H1 (cell line): ENCODE data around the gene TRIM7. TPM values are rescaled to one million over a fixed set of nuclear protein-coding genes. Genes with fewer than 3 reads are reported as not detected.

ENCODE experiments used
- CTCF ChIA-PET: fragments of 300-600 bp; sonication (Branson Sonifier 250); formaldehyde crosslinking; loops from one replicate; lab custom pipeline; 2021; ENCODE audit not compliant: partially characterized antibody; lab: Charles Lee
- POLR2A ChIA-PET: fragments of 300-600 bp; sonication (Branson Sonifier 250); formaldehyde crosslinking; loops from one replicate; lab custom pipeline; 2021; ENCODE audit warnings: inconsistent platforms; ENCODE audit not compliant: partially characterized antibody; lab: Charles Lee
- DNase-seq, 2 experiments: peaks; one replicate each; pipeline versions ENCODE4 v3.0.0 to v3.0.0-alpha.2; 2010 to 2022; ENCODE audit warnings: low spot score in 2 of 2, low read depth in 1 of 2, mixed read lengths in 1 of 2
- FAIRE-seq: peaks from 2 replicates; lab custom pipeline; 2011; peaks lifted over from hg19 to GRCh38; lab: Jason Lieb, UNC
- H2AFZ ChIP-seq: 2 replicates; pipeline ENCODE4 v1.8.1; 2012; ENCODE audit warnings: low read length, inconsistent platforms
- H2AK5ac ChIP-seq: 2 replicates; pipeline ENCODE4 v1.6.1; 2013; ENCODE audit warnings: low read depth, low read length
- H2BK120ac ChIP-seq: replicated peaks from 2 replicates; pipeline ENCODE3; 2013; ENCODE audit warnings: low read depth, low read length, inconsistent platforms
- H2BK12ac ChIP-seq: 2 replicates; pipeline ENCODE4 v1.6.1; 2013; ENCODE audit warnings: low read depth, low read length
- H2BK15ac ChIP-seq: 2 replicates; pipeline ENCODE4 v1.6.1; 2013; ENCODE audit warnings: low read length
- H2BK20ac ChIP-seq: 2 replicates; pipeline ENCODE4 v1.6.1; 2013; ENCODE audit warnings: low read length
- H2BK5ac ChIP-seq: 2 replicates; pipeline ENCODE4 v1.6.1; 2013; ENCODE audit warnings: low read depth, low read length
- H3K14ac ChIP-seq: 2 replicates; pipeline ENCODE4 v1.6.1; 2013; ENCODE audit warnings: inconsistent platforms; ENCODE audit not compliant: insufficient read length
- H3K18ac ChIP-seq: 2 replicates; pipeline ENCODE4 v1.6.1; 2013; ENCODE audit warnings: low read length; ENCODE audit errors: extremely low read depth
- H3K23ac ChIP-seq: 2 replicates; pipeline ENCODE4 v1.6.1; 2013; ENCODE audit warnings: inconsistent platforms; ENCODE audit not compliant: insufficient read length
- H3K23me2 ChIP-seq: 2 replicates; pipeline ENCODE4 v1.6.1; 2013; ENCODE audit warnings: low read depth, low read length
- H3K27ac ChIP-seq: 2 replicates; pipeline ENCODE4 v1.6.1; 2011; ENCODE audit warnings: low read depth, low read length, inconsistent platforms
- H3K27me3 ChIP-seq, 4 experiments: replicated peaks in 1 of 4; 1 replicate in 1 of 4; 2 replicates in 3 of 4; pipeline versions ENCODE4 v1.6.1 to v1.8.1; 2011 to 2013; ENCODE audit warnings: low read length in 3 of 4, mild to moderate bottlenecking in 3 of 4, inconsistent platforms in 2 of 4, mixed read lengths in 2 of 4, moderate library complexity in 1 of 4; ENCODE audit not compliant: control insufficient read depth in 3 of 4, insufficient read depth in 3 of 4; ENCODE audit errors: extremely low read depth in 1 of 4
- H3K36me3 ChIP-seq, 4 experiments: 2 replicates each; pipeline versions ENCODE4 v1.6.1 to v1.8.1; 2011 to 2013; ENCODE audit warnings: mild to moderate bottlenecking in 4 of 4, low read length in 3 of 4, moderate library complexity in 2 of 4, control low read depth in 1 of 4, inconsistent platforms in 1 of 4; ENCODE audit not compliant: insufficient read depth in 4 of 4, control insufficient read depth in 2 of 4
- H3K4ac ChIP-seq: replicated peaks from 2 replicates; pipeline ENCODE3; 2013; ENCODE audit warnings: low read length, low read depth, mixed read lengths, inconsistent platforms; ENCODE audit not compliant: insufficient read length
- H3K4me1 ChIP-seq, 4 experiments: replicated peaks in 1 of 4; 1 replicate in 1 of 4; 2 replicates in 3 of 4; pipeline versions ENCODE4 v1.6.1 to v1.8.1; 2011 to 2013; ENCODE audit warnings: low read length in 3 of 4, inconsistent platforms in 2 of 4, mixed read lengths in 1 of 4; ENCODE audit not compliant: insufficient read depth in 4 of 4, control insufficient read depth in 3 of 4
- H3K4me2 ChIP-seq, 2 experiments: 2 replicates each; pipeline versions ENCODE4 v1.6.1 to v1.8.1; 2011 to 2013; ENCODE audit warnings: low read depth in 2 of 2, low read length in 2 of 2, control low read depth in 1 of 2, inconsistent platforms in 1 of 2, mild to moderate bottlenecking in 1 of 2; ENCODE audit not compliant: insufficient read depth in 1 of 2
- H3K4me3 ChIP-seq, 4 experiments: fragments of 200-600, 300-600 bp in 1 of 4; sonication (generic), shearing (Covaris generic), sonication (Bioruptor Twin) in 1 of 4; 2 replicates each; pipeline versions ENCODE4 v1.5.1 to v1.8.1; 2011 to 2016; ENCODE audit warnings: low read length in 4 of 4, low read depth in 3 of 4, control low read depth in 2 of 4, inconsistent platforms in 2 of 4, mild to moderate bottlenecking in 2 of 4, mixed read lengths in 1 of 4, moderate library complexity in 1 of 4; ENCODE audit not compliant: insufficient read depth in 2 of 4; ENCODE audit errors: extremely low read depth in 1 of 4
- H3K56ac ChIP-seq: replicated peaks from 2 replicates; pipeline ENCODE3; 2013; ENCODE audit warnings: low read depth, mild to moderate bottlenecking, mixed read lengths, low read length, inconsistent platforms; ENCODE audit not compliant: insufficient read length
- H3K79me1 ChIP-seq: 2 replicates; pipeline ENCODE4 v1.6.1; 2013; ENCODE audit warnings: low read depth, low read length, control low read depth
- H3K79me2 ChIP-seq, 2 experiments: 2 replicates each; pipeline versions ENCODE4 v1.6.1 to v1.8.1; 2012 to 2013; ENCODE audit warnings: low read length in 2 of 2, mild to moderate bottlenecking in 2 of 2, inconsistent platforms in 1 of 2; ENCODE audit not compliant: insufficient read depth in 2 of 2, control insufficient read depth in 1 of 2
- H3K9ac ChIP-seq, 4 experiments: replicated peaks in 1 of 4; 1 replicate in 1 of 4; 2 replicates in 3 of 4; pipeline versions ENCODE4 v1.6.1 to v1.8.1; 2011 to 2013; ENCODE audit warnings: low read depth in 3 of 4, low read length in 3 of 4, control low read depth in 2 of 4, mild to moderate bottlenecking in 2 of 4, moderate library complexity in 2 of 4, inconsistent platforms in 1 of 4; ENCODE audit errors: extremely low read depth in 1 of 4
- H3K9me3 ChIP-seq, 2 experiments: 2 replicates each; pipeline versions ENCODE4 v1.6.1 to v1.8.1; 2012 to 2013; ENCODE audit warnings: mild to moderate bottlenecking in 2 of 2, moderate library complexity in 2 of 2, control low read depth in 1 of 2, inconsistent platforms in 1 of 2, low read depth in 1 of 2, low read length in 1 of 2, mixed read lengths in 1 of 2; ENCODE audit not compliant: insufficient read depth in 2 of 2
- H4K20me1 ChIP-seq, 2 experiments: replicated peaks in 1 of 2; 2 replicates each; pipeline versions ENCODE3 to v1.8.1; 2011 to 2013; ENCODE audit warnings: inconsistent platforms in 2 of 2, low read length in 2 of 2, mild to moderate bottlenecking in 1 of 2; ENCODE audit not compliant: insufficient read depth in 2 of 2, control insufficient read depth in 1 of 2
- H4K5ac ChIP-seq: 2 replicates; pipeline ENCODE4 v1.6.1; 2013; ENCODE audit warnings: low read length, low read depth, mixed read lengths, inconsistent platforms; ENCODE audit not compliant: insufficient read length
- H4K8ac ChIP-seq: 2 replicates; pipeline ENCODE4 v1.8.0; 2013; ENCODE audit warnings: mild to moderate bottlenecking, moderate library complexity, low read length, inconsistent platforms; ENCODE audit not compliant: insufficient read depth; ENCODE audit errors: extremely low read depth
- H4K91ac ChIP-seq: replicated peaks from 2 replicates; pipeline ENCODE3; 2013; ENCODE audit warnings: low read length, mixed read lengths, inconsistent platforms; ENCODE audit not compliant: insufficient read length
- JUND ChIP-seq: IDR thresholded peaks from 2 replicates; pipeline ENCODE4 v1.6.1; 2011; ENCODE audit warnings: mild to moderate bottlenecking, improper control_type of control experiment, low read length
- YY1 ChIP-seq: IDR thresholded peaks from 2 replicates; pipeline ENCODE4 v1.6.1; 2011; ENCODE audit warnings: low read depth, mild to moderate bottlenecking, low read length
- WGBS, 2 experiments: shearing (Covaris generic) in 1 of 2; methylation state at CpG; one replicate each; pipeline versions ENCODE4 v1.1.6 to v1.1.7; 2013 to 2015; ENCODE audit warnings: low lambda C conversion rate in 2 of 2, mixed read lengths in 2 of 2, inconsistent platforms in 1 of 2, low coverage in 1 of 2, missing lambda C conversion rate in 1 of 2; ENCODE audit not compliant: insufficient replicate concordance in 2 of 2, insufficient coverage in 1 of 2, insufficient read length in 1 of 2; ENCODE audit errors: extremely low coverage in 1 of 2, missing lambda C conversion rate in 1 of 2; 5-methylcytosine and 5-hydroxymethylcytosine counted together
- polyA plus RNA-seq, 7 experiments: library from polyadenylated mRNA; depleted of rRNA in 3 of 7; stranded (reverse) in 5 of 7; unstranded in 2 of 7; fragments of >200 nt in 5 of 7; fragments of 200-250 nt in 2 of 7; gene quantifications; 1 replicate in 5 of 7; 2 replicates in 1 of 7; 4 replicates in 1 of 7; pipeline versions ENCODE4 v1.2.1 to v1.2.3, GENCODE V29; 2011 to 2013; ENCODE audit warnings: missing spikeins in 2 of 7, mixed read lengths in 2 of 7
- total RNA-seq: library from RNA; stranded (reverse); fragmentation: NEBNext Ultra II Directional; extraction: Animal tissue kit (Norgen Biotek cat#: 25700); gene quantifications from 2 replicates; pipeline ENCODE4 v1.2.1, GENCODE V29; 2021
- TF ChIP-seq, protein P1 (sequence below): IDR thresholded peaks from 2 replicates; pipeline ENCODE4 v1.6.1; 2011; ENCODE audit warnings: low read depth, mild to moderate bottlenecking, low read length; ENCODE audit not compliant: insufficient read depth
- TF ChIP-seq, protein P2 (sequence below): IDR thresholded peaks from 2 replicates; pipeline ENCODE4 v1.6.1; 2012; ENCODE audit warnings: low read length, inconsistent platforms

The TRIM7 gene
- total and polyA plus RNA-seq, 2 of the 8 experiments (the other 6 are each of a cell fraction or from before 2014, with no cell fraction given), result 0.36 to 0.47 TPM

DNA sequence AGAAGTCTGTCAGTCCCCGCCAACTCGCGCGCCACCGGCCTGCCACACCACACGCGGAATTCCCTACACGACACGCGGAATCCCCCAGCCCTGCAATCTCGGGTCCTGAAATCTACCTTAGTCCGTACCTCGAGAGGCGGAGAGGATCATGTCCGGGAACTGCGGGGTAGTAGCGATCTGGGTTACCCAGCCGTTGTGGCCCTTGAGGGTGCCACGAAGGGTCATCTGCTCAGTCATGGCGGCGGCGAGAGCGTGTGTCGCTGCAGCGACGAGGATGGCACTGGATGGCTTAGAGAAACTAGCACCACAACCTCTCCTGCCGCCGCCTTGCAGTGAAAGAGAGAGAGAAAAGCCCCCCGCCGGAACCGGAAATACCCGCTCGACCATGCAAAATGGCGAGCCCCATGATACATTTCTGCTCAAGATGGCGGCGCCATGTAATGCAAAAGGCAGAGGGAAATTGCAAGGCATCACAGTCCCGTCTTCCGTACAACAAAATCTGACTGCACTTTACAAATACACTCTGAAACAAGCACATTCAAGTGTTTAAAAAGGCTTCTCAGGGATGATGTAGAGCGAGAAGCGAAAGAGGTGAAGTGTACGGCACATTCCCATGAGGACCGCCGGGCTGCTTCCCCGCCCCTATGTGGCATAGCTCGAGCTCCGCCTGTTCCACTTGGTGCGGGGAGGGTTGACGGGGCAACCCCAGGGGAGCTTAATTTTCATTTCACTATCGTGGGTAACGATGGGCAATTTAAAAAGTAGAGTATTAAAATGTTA is 38.8 kb upstream of the TRIM7 start, which contains the start of gene RACK1:
TSS of gene RACK1 (minus strand) at position 343 of the 780 bp plus-strand sequence. CDS start at position 237, 106 bp downstream.
- ChIA-PET CTCF (interaction anchor here (0.9 to 1.2 kb wide), 2 partner anchors 16 to 48 kb away, joined by 3 read pairs; no protein-coding TSS in a partner anchor), POLR2A (interaction anchor here (0.6 to 34.2 kb wide), 20 partner anchors 6 to 84 kb away, joined by 3 to 1334 read pairs (median 4); partner anchors contain the start of genes RACK1, TRIM41, TRIM52 and TRIM7)
- Histone ChIP-seq H2BK15ac (no peak within 1 kb of the TSS), H3K79me2 (peaks cover 39 to 72% of the 10 kb centered on the region in 2 experiments), H3K4ac (peak within 1 kb of the TSS; percentile 94), H2AFZ (peak within 1 kb of the TSS; percentile 100), H3K18ac (peak within 1 kb of the TSS; percentile 95), H2BK120ac (no peak within 1 kb of the TSS), H3K23me2 (peaks cover 17% of the 10 kb centered on the region), H4K8ac (peak within 1 kb of the TSS; percentile 99), H3K27ac (peak within 1 kb of the TSS; percentile 97), H3K27me3 (no peaks in the 10 kb centered on the region), H3K56ac (peak within 1 kb of the TSS; percentile 75), H3K4me2 (peak within 1 kb of the TSS; percentile 81 to 97), H3K23ac (no peak within 1 kb of the TSS), H2BK20ac (0 out of 2 replicates have a peak within 1 kb of the TSS, but pooled peaks have one; percentile 19), H2BK12ac (peak within 1 kb of the TSS; percentile 46), H2BK5ac (peak within 1 kb of the TSS; percentile 99), H3K36me3 (peaks cover 35 to 52% (median 40%) of the 10 kb centered on the region in 4 experiments), H4K20me1 (peaks cover 16 to 29% of the 10 kb centered on the region in 2 experiments), H4K91ac (peak within 1 kb of the TSS; percentile 91), H3K9me3 (no peaks in the 10 kb centered on the region), H3K4me3 (peak within 1 kb of the TSS; percentile 83 to 100 (median 96)), H3K14ac (no peak within 1 kb of the TSS), H2AK5ac (peak within 1 kb of the TSS; percentile 95), H4K5ac (peak within 1 kb of the TSS; percentile 96), H3K9ac (peak within 1 kb of the TSS; percentile 97 to 99 (median 98)), H3K79me1 (peaks cover 11% of the 10 kb centered on the region), H3K4me1 (peaks cover 8 to 23% (median 13%) of the 10 kb centered on the region in 4 experiments)
- DNase-seq (peak in 1 of 2 experiments; percentile 91), FAIRE-seq (no peak)
- WGBS, 2 experiments, result 1% methylated on average over 46 of the region's 50 CpGs; no CpG with 5 or more reads in 1 of the 2 experiments
- TF ChIP-seq YY1 (peak; percentile 99), JUND (peak; percentile 61; the same call in 1 of the 2 replicates)
- TF ChIP-seq, protein P1, sequence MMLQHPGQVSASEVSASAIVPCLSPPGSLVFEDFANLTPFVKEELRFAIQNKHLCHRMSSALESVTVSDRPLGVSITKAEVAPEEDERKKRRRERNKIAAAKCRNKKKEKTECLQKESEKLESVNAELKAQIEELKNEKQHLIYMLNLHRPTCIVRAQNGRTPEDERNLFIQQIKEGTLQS, result no peak
- TF ChIP-seq, protein P2, sequence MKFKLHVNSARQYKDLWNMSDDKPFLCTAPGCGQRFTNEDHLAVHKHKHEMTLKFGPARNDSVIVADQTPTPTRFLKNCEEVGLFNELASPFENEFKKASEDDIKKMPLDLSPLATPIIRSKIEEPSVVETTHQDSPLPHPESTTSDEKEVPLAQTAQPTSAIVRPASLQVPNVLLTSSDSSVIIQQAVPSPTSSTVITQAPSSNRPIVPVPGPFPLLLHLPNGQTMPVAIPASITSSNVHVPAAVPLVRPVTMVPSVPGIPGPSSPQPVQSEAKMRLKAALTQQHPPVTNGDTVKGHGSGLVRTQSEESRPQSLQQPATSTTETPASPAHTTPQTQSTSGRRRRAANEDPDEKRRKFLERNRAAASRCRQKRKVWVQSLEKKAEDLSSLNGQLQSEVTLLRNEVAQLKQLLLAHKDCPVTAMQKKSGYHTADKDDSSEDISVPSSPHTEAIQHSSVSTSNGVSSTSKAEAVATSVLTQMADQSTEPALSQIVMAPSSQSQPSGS, result peak; percentile 65; the same call in 1 of the 2 replicates
